Transverse colon (tissue), 4 donors: ENCODE measurements around the gene ESCO1.

ENCODE experiments used
- EP300 ChIP-seq: sonication (generic); formaldehyde crosslinking; IDR thresholded peaks from one replicate; pipeline ENCODE4 v1.6.1; 2017; ENCODE audit warnings: antibody characterized with exemption, low read depth
- POLR2A ChIP-seq: fragments of 450-650 bp; IDR thresholded peaks from one replicate; pipeline ENCODE4 v1.6.1; 2016; ENCODE audit warnings: antibody characterized with exemption, mild to moderate bottlenecking, moderate library complexity
- POLR2AphosphoS5 ChIP-seq, 3 donors: sonication (generic); formaldehyde crosslinking; IDR thresholded peaks; one replicate each; pipeline ENCODE4 v1.6.1; 2016; ENCODE audit warnings: antibody characterized with exemption in 3 of 3
- TF ChIP-seq, protein P1 (sequence below), 5 experiments: fragments of 200-600 bp in 3 of 5; fragments of 450-650 bp in 2 of 5; sonication (generic) in 3 of 5; IDR thresholded peaks; 1 replicate in 2 of 5; 2 replicates in 3 of 5; pipeline ENCODE4 v1.5.1; 2016 to 2017; ENCODE audit warnings: antibody characterized with exemption in 5 of 5, inconsistent platforms in 3 of 5, mild to moderate bottlenecking in 2 of 5, moderate library complexity in 1 of 5

- TF ChIP-seq, protein P1, sequence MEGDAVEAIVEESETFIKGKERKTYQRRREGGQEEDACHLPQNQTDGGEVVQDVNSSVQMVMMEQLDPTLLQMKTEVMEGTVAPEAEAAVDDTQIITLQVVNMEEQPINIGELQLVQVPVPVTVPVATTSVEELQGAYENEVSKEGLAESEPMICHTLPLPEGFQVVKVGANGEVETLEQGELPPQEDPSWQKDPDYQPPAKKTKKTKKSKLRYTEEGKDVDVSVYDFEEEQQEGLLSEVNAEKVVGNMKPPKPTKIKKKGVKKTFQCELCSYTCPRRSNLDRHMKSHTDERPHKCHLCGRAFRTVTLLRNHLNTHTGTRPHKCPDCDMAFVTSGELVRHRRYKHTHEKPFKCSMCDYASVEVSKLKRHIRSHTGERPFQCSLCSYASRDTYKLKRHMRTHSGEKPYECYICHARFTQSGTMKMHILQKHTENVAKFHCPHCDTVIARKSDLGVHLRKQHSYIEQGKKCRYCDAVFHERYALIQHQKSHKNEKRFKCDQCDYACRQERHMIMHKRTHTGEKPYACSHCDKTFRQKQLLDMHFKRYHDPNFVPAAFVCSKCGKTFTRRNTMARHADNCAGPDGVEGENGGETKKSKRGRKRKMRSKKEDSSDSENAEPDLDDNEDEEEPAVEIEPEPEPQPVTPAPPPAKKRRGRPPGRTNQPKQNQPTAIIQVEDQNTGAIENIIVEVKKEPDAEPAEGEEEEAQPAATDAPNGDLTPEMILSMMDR (IDR thresholded peaks at IDR 0.05) = no peak
- no peak for TF ChIP-seq POLR2AphosphoS5 (IDR thresholded peaks at IDR 0.05)
- no peak for TF ChIP-seq POLR2A
- no peak for TF ChIP-seq EP300
Measured at GRCh38 chr18:21522530-21522929, 78.0 kb downstream of the ESCO1 start.
